HTR-8/SVneo (cell line): ENCODE data around the gene C7orf25.
"Not testable (repeated sequence)": the region's sequence is repeated elsewhere in the genome, so short reads cannot be mapped to it uniquely, and the experiment has no call there.

Experiments
- DNase-seq: peaks from one replicate; pipeline ENCODE4 v3.0.0; 2011; ENCODE audit warnings: low spot score, mixed read lengths; ENCODE audit not compliant: insufficient read length
- FAIRE-seq: peaks from 2 replicates; lab custom pipeline; 2011; peaks lifted over from hg19 to GRCh38; lab: Jason Lieb, UNC

The C7orf25 gene

DNA sequence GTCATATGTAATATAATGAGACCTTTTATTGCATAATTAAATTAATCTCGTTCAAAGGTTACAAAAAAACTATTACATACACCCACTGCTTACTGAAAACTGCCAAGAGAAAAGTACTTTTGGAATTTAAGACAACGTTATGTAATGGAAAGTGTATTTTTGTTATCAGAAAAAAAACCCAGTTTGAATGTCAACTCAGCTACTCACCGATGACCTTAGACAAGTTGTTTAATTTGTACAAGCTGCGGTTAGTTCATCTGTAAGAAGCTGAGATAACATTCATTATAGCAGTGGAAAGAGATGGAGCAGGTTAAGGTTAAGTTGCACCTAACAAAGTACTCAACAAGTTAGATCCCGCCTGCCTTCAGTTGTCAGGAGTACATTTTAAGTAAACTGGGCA lies 19.0 kb upstream of the C7orf25 start:
- DNase-seq: no peak
- no peak for FAIRE-seq

DNA sequence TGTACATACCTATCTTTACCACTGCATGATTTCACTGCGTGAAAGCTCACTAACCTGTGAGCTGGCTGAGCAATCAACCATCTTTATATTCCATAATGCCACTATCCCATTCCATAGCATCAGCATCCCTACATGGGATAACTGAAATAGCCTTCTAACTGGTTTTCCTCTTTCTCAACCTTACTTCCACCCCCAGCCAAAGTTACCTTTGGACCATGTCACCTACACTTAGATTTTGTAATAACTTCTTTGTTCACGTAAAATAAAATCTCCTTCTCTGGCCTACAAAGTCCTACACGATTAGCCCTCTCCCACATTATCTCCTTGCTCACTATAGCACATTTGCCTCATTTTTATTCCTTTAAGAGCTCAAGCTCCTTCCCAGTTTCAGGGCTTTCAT lies 17.6 kb upstream of the C7orf25 start:
- DNase-seq (no peak), FAIRE-seq (no peak)

DNA sequence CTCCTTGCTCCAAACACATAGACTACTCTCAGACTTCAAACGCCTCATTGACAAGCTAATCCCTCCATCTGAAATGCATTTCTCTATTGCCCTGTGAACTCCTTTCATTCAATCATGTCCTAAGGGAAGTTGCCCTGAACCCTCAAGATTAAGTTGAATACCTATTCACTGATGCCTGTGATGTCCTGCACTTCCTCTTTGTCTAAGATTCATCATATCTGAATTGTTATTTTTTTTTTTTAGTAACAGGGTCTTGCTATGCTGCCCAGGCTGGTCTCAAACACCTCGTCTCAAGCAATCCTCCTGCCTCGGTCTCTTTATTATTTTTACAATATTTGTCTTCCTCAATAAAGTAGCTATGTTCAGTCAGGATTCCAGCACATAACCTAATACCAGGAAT lies 16.9 kb upstream of the C7orf25 start:
- no peak for FAIRE-seq

DNA sequence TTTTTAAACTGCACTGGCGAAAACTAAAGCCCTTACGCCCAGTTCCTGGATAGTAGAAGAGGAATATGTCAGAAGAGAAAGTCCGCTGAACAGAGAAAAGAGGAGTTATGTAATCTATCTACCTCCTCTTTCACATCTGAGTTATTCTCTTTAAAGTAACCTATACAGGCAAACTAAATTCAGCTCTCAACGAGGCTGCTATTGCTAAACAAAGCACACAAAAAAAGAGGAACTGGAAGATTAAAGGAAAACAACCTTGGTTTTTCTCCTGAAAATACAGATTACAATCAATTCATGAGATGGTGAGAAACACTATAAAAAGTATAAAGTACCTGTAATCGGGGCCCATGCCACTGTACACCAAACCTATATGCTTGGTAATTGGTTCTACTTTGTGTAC lies 14.3 kb upstream of the C7orf25 start:
- no peak for FAIRE-seq
- no peak for DNase-seq

More for the DNA sequence above, 16.9 kb upstream of the C7orf25 start:
- no peak for DNase-seq

DNA sequence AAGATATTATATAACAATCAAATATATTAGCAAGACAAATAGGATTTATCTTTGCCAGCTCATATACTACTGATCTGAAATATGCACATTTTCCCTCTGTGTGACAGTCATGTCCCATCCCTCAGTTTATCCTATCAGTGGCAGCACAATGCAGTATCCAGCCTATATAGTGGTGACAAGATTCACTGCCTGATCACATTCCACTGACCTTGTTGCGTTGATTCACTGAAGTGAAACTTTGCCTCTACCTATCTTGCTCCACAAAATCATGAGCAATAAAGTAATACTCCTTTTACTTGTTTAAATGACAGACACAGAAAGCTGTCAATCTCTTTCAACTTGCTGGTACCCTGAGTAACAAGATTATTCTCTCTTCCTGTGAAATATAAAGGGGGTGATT lies 13.8 kb upstream of the C7orf25 start:
- DNase-seq (no peak), FAIRE-seq (no peak)

DNA sequence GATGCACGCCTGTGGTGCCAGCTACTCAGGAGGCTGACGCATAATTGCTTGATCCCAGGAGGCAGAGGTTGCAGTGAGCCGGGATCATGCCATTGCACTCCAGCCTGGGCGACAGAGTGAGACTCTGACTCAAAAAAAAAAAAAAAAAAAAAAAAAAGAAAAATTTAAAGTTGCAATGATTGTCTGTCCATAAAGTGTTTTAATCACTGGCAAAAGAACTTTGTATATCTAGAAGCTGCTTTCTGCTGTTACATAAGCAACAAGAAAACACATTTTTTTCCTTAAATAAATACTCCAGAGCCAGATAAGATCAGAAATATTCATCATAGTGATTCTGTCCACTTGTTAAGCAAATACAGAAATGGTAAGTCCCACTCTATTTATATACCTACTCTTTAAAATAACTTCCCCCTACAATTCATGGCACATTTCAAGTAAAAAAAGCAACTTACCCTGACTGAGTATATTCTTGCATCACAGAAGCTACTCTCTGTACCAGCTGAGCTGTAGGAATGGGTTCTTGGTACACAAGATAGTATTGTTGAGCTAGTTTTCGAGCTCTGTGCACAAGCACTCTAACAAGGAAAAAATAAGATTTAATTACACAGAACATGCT lies 12.5 kb upstream of the C7orf25 start:
- FAIRE-seq (no peak), DNase-seq (no peak)

DNA sequence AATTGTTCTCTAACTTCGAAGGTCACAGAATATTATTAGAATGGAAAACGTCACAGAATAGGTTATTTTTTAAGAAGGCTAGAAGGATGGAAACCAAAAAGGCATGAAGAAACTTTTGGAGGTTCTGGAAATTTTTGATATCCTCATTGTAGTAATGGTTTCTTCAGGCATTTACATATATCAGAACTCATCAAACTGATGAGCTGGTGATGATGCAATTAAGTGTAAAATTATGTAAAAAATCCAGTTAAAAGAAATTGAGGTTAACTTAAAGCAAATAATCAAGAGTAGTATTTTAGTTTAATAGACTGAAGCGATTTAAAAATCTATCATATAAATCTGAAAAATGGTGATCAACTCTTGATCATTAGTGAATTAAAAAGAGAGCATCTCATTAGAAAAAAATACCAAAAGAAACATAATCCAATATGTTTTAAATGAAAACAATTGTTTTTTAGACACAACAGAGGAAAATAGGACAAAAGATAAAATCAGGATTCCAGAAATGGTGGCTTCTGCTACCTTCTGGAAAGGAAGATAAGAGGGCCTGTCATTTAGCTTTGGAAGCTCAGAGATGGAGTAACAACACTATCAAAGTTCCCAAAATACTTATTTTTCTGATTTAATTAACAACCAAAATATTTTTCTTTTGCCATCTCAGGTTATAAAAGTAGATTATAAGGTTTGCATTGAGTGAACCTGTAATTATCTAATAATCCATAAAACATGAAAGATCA lies 10.3 kb upstream of the C7orf25 start:
- no peak for FAIRE-seq

DNA sequence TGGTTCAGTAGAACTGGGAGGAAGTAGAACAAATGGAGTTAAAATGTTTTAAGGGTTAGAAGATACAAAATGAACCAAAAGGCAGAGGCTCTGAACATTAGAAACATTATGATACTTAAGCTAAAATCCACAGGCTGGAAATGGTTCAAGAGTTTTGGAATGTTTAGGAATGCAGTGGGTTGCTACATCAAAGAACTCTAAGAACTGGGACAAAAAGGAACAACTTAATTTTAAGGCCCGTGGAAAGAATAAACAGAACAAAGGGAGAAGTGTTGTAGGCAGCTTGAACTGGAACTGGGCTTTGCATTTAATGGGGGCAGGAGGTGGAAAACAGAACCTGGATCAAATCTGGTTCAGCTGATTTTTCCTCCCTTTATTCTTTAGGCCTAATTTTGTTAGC lies 3.5 kb upstream of the C7orf25 start:
- FAIRE-seq (no peak), DNase-seq (no peak)

More for the DNA sequence above, 10.3 kb upstream of the C7orf25 start:
- DNase-seq: no peak

DNA sequence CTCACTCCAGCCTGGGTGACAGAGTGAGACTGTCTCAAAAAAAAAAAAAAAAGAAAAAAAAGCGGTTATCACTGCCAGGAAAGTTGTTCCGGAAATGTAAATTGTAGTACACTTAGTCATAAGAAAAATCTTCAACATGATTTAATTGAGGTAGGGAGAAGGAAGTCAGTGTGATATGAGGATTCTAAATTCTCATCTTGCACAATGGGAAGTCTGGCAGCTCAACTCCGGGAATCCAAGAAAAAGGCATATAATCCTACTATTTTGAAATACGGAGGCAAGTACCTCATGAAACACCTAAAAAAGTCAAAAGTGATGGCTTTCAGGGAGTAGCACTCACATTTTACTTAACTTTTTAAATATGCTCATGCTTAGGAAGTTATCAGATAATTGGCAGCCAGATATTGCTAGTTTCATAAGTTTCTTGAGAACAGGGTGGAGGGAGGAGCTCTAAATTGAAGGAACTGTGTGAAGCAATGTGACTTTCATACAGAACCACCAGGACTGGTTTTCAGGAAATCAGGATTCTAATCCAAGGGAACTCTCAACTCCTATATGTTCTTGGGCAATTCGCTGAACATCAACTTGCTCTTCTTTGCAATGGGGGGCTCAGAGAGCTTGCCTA lies 2.7 kb upstream of the C7orf25 start:
- no peak for DNase-seq
- no peak for FAIRE-seq

DNA sequence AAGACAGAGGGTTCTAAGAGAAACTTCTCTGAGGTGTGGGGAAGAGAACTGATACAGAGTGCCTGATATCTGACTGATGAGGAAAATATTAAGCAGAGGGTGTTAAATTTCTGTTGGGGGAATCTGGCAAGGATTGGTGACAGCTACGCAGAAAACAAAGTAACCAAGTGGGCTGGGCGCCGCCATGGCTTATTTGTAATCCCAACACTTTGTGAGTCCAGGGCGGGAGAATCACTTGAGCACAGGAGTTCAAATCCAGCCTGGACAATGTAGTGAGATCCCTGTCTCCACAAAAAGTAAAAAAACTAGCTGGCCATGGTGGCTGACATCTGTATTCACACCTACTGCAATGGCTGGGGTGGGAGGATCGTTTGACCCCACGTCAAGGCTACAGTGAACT lies 2.1 kb upstream of the C7orf25 start:
- no peak for FAIRE-seq

DNA sequence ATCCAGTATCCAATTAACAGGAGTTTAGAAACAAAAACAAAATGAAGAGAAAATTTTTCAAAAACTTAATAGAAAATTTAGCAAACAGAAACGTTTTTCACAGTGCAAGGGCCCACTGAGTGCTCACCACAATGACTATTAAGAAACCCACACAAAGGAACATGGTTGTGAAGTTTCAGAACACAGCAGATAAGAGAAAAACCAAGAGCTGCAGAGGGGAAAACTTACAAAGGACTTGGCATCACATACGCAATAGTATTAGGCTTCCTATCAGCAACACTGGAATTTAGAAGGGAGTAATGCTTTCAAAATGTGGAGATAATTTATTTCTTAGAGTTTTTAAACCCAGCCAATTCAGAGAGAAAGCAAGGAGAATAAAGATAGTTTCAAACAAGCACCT lies 1.7 kb upstream of the C7orf25 start:
- DNase-seq (no peak), FAIRE-seq (no peak)

More for the DNA sequence above, 2.1 kb upstream of the C7orf25 start:
- DNase-seq: no peak

DNA sequence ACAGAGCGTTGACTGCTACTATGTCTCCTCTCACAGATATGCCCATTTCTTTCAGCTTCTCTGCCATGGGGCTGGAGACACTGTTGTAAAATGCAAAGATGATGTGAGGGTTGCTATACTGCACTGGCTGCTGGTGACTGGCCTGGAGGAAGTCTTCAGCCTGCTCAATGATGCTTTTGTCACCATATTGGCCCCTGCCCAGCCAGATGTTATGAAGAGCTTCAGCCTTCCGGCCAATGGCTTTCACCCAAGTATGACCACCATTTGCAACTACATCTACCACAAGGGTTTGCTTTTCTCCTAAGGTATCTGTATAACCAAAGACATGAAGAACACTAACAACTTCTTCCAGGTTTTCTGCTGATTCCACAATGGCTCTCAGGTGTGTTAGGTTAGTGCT lies 1.6 kb downstream of the C7orf25 start:
- DNase-seq (no peak), FAIRE-seq (no peak)

DNA sequence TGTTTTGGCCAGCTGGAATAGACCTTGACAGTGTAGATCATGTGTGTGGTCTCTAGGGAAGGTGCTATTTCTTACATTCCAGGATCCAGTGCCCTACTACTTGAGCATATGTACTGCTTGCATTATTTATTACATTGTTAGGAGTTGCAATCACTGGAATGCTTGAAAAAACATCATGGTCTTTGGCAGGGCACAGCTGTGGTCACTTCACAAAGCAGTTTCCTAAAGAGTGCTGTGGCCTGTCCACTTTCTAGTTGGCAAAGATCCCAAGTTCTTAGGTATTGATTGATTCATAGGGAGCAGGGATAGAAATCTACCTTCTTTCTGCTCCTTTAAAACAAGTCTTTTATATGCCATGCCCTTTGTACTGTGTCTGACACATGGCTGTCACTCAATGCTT lies 4.6 kb downstream of the C7orf25 start:
- FAIRE-seq: no peak
- no peak for DNase-seq

DNA sequence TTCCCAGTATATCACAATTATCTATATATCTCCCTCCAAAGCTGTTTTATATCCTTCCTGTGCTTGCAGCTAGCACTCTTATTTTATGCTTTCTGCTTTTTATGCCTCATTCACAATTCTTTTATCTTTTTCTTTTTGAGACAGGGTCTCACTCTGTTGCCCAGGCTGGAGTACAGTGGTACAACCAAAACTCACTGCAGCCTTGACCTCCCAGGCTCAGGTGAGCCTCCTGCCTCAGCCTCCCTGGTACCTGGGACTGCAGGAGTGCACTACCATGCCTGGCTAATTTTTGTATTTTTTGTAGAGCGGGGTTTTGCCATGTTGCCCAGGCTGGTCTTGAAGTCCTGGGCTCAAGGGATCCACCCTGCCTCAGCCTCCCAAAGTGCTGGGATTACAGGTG lies 5.7 kb downstream of the C7orf25 start:
- no peak for DNase-seq
- FAIRE-seq: no peak

DNA sequence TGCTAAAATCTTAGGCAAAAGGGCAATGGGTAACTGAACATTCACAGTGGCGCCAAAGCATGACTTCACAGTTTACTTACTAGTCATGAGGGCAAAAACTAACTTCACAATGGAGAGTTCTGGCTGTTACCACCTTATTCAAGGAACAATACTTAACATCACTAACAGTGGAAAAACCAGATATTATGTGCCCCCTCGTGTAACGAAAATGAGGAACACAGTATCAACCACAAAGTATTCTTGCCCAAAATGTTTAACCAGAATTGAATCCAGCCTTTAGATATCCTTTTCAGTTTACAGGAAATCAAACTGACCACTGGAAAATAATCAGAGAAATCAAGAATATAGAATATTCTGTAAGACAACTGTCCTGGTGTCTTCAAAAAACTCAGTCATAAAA lies 9.5 kb downstream of the C7orf25 start:
- no peak for DNase-seq
- no peak for FAIRE-seq

DNA sequence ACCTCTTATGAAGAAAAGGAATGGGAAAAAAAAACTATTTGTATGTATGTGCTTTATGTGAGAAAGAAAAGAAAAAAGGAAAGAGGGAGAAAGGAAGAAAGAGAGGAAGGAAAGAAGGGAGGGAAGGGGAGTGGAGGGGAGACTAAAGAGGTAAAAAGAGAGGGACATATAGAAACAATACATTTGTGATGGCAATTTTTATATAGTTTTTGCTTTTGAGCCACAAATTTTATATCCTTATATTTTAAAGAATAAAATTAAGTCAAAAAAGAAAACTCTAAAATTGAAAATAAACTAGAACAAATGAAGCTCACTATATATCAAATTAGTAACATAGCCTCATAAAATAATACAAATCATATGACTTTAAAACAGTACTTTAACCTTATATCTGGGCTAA lies 11.0 kb downstream of the C7orf25 start:
- DNase-seq: no peak
- FAIRE-seq: no peak

DNA sequence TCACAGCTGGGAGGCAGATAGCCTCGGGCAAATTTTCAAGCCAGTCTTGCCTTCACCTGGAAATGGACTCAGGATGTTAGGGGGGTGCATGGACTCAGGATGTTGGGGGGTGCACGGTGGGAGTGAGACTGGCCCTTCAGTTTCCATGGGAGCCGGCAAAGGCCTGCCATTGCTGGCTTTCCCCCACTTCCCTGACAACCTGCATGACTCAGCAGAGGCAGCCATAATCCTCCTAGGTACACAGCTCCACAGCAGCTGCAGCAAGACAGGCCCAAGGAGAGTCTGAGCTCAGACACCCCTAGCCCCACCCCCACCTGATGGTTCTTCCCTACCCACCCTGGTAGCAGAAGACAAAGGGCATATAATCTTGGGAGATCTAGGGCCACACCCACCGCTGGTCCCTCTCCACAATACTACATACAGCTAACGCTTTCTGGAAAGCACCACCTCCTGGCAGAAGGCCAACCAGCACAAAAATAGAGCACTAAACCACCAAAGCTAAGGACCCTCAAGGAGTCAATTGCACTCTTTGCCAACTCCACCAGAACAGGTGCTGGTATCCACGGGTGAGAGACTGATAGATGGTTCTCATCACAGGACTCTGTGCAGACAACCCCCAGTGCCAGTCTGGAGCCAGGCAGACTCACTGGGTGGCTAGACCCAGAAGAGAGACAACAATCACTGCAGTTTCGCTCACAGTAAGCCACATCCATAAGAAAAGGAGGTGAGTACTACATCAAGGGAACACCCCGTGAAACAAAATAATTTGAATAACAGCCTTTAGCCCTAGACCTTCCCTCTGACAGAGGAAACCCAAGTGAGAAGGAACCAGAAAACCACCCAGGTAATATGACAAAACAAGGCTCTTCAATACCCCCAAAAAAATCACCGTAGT lies 18.3 kb downstream of the C7orf25 start:
- DNase-seq (no peak), FAIRE-seq (no peak)

DNA sequence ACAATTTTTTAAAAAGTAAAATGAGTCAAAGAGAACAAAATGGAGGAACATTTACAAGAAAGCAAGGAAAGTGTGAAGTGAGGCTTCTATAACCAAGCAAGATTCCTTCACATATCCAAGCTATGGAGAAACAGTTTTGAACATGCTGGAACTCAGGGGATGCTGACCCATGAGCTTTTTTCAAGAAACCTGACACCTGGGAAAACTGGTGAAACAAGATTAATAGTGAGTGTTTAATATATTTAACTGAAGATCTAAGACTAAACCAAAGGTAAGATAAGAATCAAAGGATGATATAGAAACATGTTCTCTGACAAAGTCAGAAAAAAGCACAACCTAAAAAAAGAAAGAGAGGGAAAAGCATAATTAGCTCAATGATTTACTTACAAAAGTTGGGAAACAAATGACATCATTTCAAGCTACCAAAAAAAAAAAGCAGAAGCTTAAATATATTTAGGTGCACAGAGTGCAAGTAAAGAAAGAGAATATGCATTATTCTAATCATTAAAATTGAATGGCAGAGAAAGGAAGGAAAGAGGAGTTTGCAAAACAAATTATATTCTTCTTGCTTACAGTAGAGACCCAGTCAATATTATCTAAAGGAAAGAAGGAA lies 24.9 kb downstream of the C7orf25 start:
- no peak for FAIRE-seq
- no peak for DNase-seq

DNA sequence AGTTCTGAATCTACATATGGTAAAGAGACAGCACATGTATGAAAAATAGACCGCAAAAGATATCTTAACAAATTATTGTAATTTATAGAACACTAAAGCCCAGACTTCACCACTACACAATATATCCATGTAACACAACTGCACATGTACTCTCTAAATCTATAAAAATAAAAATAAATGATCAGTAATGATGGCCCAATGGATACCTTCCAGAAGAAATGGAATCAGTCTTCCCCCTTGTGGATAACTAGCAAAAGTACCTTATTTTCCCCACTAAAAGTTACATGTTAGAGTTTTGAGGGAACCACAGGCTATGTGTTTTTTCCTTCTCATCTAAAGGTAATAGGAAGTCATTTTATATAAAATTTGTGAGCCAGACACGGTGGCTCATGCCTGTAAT lies 25.7 kb downstream of the C7orf25 start:
- DNase-seq: no peak
- no peak for FAIRE-seq

DNA sequence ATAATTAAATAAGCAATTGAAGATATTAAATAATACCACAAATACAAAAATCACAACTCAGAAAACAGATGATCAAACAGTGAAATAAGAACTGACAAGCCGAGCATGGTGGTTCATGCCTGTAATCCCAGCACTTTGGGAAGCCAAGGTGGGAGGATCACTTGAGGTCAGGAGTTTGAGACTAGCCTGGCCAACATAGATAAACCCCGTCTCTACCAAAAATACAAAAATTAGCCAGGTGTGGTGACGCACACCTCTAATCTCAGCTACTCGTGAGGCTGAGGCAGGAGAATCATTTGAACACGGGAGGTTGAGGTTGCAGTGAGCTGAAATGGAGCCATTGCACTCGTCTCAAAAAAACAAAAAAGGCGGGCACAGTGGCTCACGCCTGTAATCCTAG lies 26.7 kb downstream of the C7orf25 start:
- DNase-seq, FAIRE-seq: not testable (repeated sequence)
